GM19452 (cell line): ENCODE data around the gene RXFP4.
A peak's percentile ranks its signal among the peaks of the same experiment; 100 is the strongest.
"Not testable (repeated sequence)": the region's sequence is repeated elsewhere in the genome, so short reads cannot be mapped to it uniquely, and the experiment has no call there.

Experiments
- ATAC-seq: cut with Tn5 transposase; IDR thresholded peaks from one replicate; pipeline ENCODE4 v1.9.1; 2021; ENCODE audit not compliant: unreplicated experiment

Gene RXFP4

DNA sequence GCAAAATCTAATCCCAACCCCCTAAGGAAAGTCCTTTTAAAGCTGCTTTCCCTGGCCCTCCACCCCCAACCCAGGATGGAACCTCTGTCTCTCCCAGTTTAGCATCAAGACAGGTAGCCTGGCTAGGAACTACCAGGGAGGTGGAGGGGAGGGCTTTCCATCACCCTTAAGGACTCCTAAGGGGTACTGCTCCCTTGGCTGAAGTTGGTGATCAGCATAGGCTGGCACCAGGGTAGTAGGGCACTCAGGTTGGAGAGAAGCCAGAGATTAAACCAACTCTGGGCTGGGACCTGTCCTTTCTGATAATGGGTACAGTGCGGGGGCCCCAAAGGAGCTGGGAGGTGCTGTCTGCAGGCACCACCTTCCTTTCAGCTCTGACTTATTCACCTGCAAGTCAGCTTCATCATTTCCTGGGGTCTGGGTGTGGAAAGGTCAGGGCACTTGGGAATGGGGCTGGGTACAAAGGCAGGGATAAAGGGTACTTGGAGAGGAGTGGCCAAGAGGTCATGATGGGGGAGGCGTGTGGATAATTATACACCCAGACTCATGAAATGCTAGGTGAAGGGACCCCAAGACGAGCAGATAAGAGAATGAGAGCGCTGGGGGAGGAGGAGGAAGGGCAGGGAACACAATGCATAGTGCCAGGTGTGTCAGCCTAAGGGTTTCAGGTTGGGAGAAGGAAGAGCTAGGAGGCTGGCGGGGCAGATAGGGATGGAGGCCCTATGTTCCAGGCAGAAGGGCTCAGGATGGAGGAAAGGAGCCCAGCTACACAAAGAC is 35.7 kb downstream of the RXFP4 start:
- ATAC-seq, result no peak

GRCh38 chr1:155977690-155978324 is 36.4 kb downstream of the RXFP4 start:
- no peak for ATAC-seq

DNA sequence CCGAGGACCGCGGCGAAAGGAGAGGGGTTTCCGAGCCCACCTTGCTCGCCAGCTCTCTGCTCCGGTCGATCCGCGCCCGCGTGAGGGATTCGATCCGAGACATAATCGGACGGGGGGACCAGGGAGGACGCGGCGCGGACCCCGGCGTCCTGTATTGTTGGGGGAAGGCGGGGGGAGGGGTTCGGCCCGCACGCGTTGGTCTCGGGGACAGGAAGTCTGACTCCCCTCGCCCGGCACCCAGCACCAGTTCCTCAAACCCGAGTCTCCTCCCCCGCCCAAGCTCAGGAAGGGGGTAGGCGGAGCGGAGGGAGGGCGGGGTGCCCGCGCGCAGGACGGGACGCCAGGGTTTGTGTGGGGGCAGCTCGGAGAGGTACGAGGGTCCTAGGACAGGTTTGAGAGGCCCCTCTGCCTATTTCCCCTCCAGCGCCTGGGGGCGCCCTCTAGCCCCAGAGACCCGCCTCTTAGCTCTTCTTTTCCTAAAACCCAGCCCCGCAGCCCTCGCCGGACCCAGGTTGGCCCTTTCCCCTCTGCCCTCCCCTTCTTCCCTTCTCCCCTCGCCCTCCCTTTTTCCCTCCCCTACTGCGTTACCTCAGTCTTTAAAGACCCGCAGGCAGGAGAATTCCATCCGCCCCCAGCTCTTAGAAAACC is 37.0 kb downstream of the RXFP4 start, which contains the start of gene ARHGEF2:
TSS of gene ARHGEF2 (minus strand) at position 223 of the 648 bp plus-strand sequence. CDS start at position 103, 120 bp downstream.
- ATAC-seq, result no peak

DNA sequence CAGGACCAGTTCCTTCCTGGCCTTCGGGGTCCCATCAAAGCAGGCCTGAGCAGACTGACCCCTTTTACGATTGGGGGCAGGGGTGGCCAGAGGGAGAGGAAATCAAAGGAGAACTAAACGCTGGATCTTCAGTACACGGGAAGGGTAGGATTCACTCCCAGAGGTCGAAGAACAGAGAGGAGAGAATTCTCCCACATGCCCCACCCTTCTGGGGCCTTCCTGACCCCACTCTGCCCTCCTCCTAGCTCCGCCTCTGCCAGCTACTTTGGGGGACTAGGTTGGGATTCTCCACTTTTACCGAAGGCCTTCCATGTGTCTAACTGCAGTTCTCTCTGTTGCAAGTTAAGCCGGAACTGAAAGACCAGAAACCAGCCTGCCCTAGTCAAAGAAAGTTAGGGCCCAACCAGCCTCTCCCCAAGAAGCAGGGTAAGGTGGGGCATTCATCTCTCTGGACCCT is 37.6 kb downstream of the RXFP4 start:
- ATAC-seq, result no peak

GRCh38 chr1:155979597-155980343 is 38.3 kb downstream of the RXFP4 start:
- ATAC-seq, result no peak

DNA sequence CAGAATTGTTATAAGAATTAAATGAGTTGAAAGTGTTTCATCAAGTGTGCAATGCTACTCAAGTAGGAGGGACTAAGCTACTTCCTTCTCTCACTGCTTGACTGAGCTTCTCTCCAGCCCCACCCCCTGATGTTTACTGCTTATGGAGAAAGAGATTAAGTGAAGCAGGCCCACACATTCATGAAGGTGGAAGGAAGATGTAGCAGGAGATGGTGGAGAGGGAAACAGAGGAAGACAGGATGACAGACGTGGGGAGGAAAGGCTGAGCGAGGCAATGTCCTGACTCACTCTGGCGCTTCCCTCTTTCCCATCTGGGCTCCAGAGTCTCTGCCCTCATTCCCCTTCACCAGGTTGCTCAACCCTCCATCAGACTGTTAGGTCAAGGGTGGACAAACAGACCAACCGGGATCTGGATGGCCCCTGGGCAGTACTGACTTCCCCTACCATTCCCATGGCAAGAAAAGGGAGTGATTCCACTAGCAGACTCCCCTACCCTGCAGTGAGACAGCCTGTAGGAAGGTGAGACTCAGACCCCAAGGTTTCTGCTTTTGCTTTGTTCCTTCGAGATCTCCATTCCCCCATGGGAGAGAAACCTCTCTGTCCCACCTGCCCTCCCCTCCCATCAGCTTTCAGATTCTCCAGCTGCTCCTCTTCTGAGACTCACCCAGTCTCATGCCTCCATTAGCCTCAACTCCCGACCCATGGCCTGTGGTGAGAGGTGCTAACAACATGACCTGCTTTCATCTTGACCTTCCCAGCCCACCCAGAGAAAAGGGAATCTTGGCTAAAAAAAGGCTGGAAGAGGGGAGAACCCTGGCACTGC is 40.0 kb downstream of the RXFP4 start:
- ATAC-seq, result no peak

GRCh38 chr1:155982106-155982505 is 40.7 kb downstream of the RXFP4 start:
- no peak for ATAC-seq

GRCh38 chr1:155983191-155984024 is 42.0 kb downstream of the RXFP4 start:
- ATAC-seq, result no peak

- ATAC-seq, result no peak
These were observed 42.9 kb downstream of the RXFP4 start for GRCh38 chr1:155984341-155984740.

- ATAC-seq, result not testable (repeated sequence)
These were observed 43.6 kb downstream of the RXFP4 start for GRCh38 chr1:155984903-155985645.

GRCh38 chr1:155989242-155990004 is 48.0 kb downstream of the RXFP4 start:
- ATAC-seq, result peak; percentile 67

DNA sequence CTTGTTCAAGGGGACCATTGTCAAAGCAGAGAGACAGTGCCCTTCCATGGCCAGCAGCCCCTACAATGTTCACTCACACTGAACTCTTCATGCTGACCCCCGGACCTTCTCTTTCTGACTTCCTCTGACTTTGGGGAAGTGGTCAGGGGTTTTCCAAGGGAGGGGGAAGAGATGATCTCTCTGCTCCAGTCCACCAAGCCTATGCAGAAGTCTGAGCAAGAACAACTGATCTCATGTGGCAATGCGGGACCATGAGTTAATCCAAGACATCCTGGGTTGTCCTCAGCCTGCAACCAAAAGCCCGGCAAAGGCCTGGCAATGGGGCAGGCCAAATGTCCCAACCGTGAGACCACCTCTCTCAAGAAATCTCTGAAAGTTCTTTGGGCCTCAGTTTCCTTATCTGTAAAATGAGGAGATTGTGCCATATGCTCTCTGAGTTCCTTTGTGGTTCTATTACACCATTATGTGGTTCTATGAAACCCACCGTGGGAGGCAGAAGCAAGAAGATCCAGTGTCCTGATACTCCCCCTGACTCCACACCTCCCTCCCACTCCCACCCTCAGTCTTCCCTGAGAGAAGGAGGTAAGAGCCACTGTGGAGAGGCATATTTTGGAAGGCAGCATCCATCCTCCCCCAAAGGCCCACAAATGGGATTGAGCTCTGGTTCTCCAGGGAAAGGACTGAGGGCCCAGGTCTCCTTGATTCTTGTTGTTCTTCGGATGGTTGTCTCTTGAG is 48.7 kb downstream of the RXFP4 start:
- ATAC-seq, result no peak
